IMR-90 (cell line): Measurements from ENCODE around the gene C5AR1. TPM values are rescaled to one million over a fixed set of nuclear protein-coding genes. Genes with fewer than 3 reads are reported as not detected.

Experiments used
- ATAC-seq: fragments of 200-7000 bp; cut with Tn5 transposase; 2 replicates; pipeline ENCODE4 v1.9.1; 2020; ENCODE audit warnings: low read depth, mild to moderate bottlenecking, moderate library complexity
- BruUV-seq: library from RNA; stranded (reverse); fragments of 400-500 nt; replicated peaks from 2 replicates; lab custom pipeline; 2021; lab: Mats Ljungman, UMichigan
- CTCF ChIA-PET: fragments of 300-600 bp; formaldehyde crosslinking; extraction: SDS; loops from one replicate; lab custom pipeline; 2021; ENCODE audit warnings: antibody characterized with exemption; lab: Yijun Ruan, JAX
- POLR2A ChIA-PET: fragments of 300-600 bp; sonication (Branson Sonifier 250); formaldehyde crosslinking; loops from one replicate; lab custom pipeline; 2022; ENCODE audit warnings: antibody characterized with exemption; ENCODE audit not compliant: unreplicated experiment; lab: Charles Lee
- DNase-seq: peaks from one replicate; pipeline ENCODE4 v3.0.0; 2013
- H2AFZ ChIP-seq: replicated peaks from 2 replicates; pipeline ENCODE3; 2013; ENCODE audit warnings: low read length, mild to moderate bottlenecking; ENCODE audit not compliant: poor library complexity
- H2AK5ac ChIP-seq: 2 replicates; pipeline ENCODE4 v1.6.1; 2013; ENCODE audit warnings: low read depth, low read length, inconsistent platforms
- H2AK9ac ChIP-seq: replicated peaks from 2 replicates; pipeline ENCODE3; 2013; ENCODE audit warnings: mild to moderate bottlenecking, low read depth, low read length, moderate library complexity; ENCODE audit not compliant: poor library complexity
- H2BK120ac ChIP-seq: 2 replicates; pipeline ENCODE4 v1.6.1; 2013; ENCODE audit warnings: low read depth, low read length, inconsistent platforms
- H2BK15ac ChIP-seq: 3 replicates; pipeline ENCODE4 v1.6.1; 2013; ENCODE audit warnings: low read depth, low read length, inconsistent platforms
- H2BK20ac ChIP-seq: 2 replicates; pipeline ENCODE4 v1.6.1; 2013; ENCODE audit warnings: low read depth, mild to moderate bottlenecking, inconsistent platforms, low read length, moderate library complexity
- H2BK5ac ChIP-seq: 2 replicates; pipeline ENCODE4 v1.6.1; 2013; ENCODE audit warnings: mild to moderate bottlenecking, low read depth, low read length, inconsistent platforms; ENCODE audit not compliant: poor library complexity, severe bottlenecking
- H3K14ac ChIP-seq: replicated peaks from 2 replicates; pipeline ENCODE4 v1.6.1; 2013; ENCODE audit warnings: low read depth, low read length, inconsistent platforms
- H3K18ac ChIP-seq: 2 replicates; pipeline ENCODE4 v1.6.1; 2013; ENCODE audit warnings: low read depth, low read length, control low read depth
- H3K23ac ChIP-seq: 2 replicates; pipeline ENCODE4 v1.6.1; 2013; ENCODE audit warnings: low read depth, low read length, inconsistent platforms
- H3K27ac ChIP-seq: 2 replicates; pipeline ENCODE4 v1.5.1; 2013; ENCODE audit warnings: mild to moderate bottlenecking, control low read depth, low read length; ENCODE audit not compliant: insufficient read depth
- H3K27me3 ChIP-seq: 2 replicates; pipeline ENCODE4 v1.6.1; 2013; ENCODE audit warnings: low read length; ENCODE audit not compliant: control insufficient read depth, insufficient read depth
- H3K36me3 ChIP-seq: 2 replicates; pipeline ENCODE4 v1.6.1; 2013; ENCODE audit warnings: low read length, mixed read lengths; ENCODE audit not compliant: control insufficient read depth, insufficient read depth
- H3K4ac ChIP-seq: 2 replicates; pipeline ENCODE4 v1.6.1; 2013; ENCODE audit warnings: low read depth, low read length, inconsistent platforms
- H3K4me1 ChIP-seq: 2 replicates; pipeline ENCODE4 v1.6.1; 2013; ENCODE audit warnings: low read length, mixed read lengths; ENCODE audit not compliant: control insufficient read depth, insufficient read depth
- H3K4me2 ChIP-seq: 2 replicates; pipeline ENCODE4 v1.6.1; 2013; ENCODE audit warnings: low read depth, mild to moderate bottlenecking, control low read depth, low read length, moderate library complexity
- H3K4me3 ChIP-seq: 2 replicates; pipeline ENCODE4 v1.5.1; 2013; ENCODE audit warnings: low read depth, mild to moderate bottlenecking, control low read depth, low read length, moderate library complexity; ENCODE audit not compliant: insufficient read depth
- H3K56ac ChIP-seq: 2 replicates; pipeline ENCODE4 v1.6.1; 2013; ENCODE audit warnings: low read length, inconsistent platforms; ENCODE audit not compliant: insufficient read depth; ENCODE audit errors: extremely low read depth
- H3K79me1 ChIP-seq, 2 experiments: 2 replicates each; pipeline ENCODE4 v1.6.1; 2013; ENCODE audit warnings: low read length in 2 of 2, inconsistent platforms in 1 of 2, low read depth in 1 of 2
- H3K9ac ChIP-seq: 2 replicates; pipeline ENCODE4 v1.6.1; 2013; ENCODE audit warnings: low read depth, low read length, control low read depth
- H3K9me1 ChIP-seq: 2 replicates; pipeline ENCODE4 v1.6.1; 2013; ENCODE audit warnings: low read length, inconsistent platforms; ENCODE audit not compliant: insufficient read depth
- H3K9me3 ChIP-seq: 2 replicates; pipeline ENCODE4 v1.6.1; 2013; ENCODE audit warnings: low read length; ENCODE audit not compliant: control insufficient read depth, insufficient read depth
- H4K20me1 ChIP-seq: 2 replicates; pipeline ENCODE4 v1.6.1; 2013; ENCODE audit warnings: low read length, inconsistent platforms; ENCODE audit not compliant: insufficient read depth
- H4K5ac ChIP-seq: 2 replicates; pipeline ENCODE4 v1.6.1; 2013; ENCODE audit warnings: mild to moderate bottlenecking, low read depth, low read length, control low read depth
- H4K8ac ChIP-seq, 2 experiments: 2 replicates each; pipeline ENCODE4 v1.6.1; 2013; ENCODE audit warnings: low read depth in 2 of 2, low read length in 2 of 2, control low read depth in 1 of 2, inconsistent platforms in 1 of 2
- H4K91ac ChIP-seq: 2 replicates; pipeline ENCODE4 v1.6.1; 2013; ENCODE audit warnings: low read depth, low read length, inconsistent platforms; ENCODE audit not compliant: insufficient read depth
- BHLHE40 ChIP-seq: fragments of 150-350 bp; IDR thresholded peaks from 2 replicates; pipeline ENCODE4 v1.6.1; 2016; ENCODE audit warnings: mild to moderate bottlenecking, low read depth, low read length
- CEBPB ChIP-seq: IDR thresholded peaks from 2 replicates; pipeline ENCODE4 v1.6.1; 2012; ENCODE audit warnings: low read depth, low read length, improper control_type of control experiment
- CHD1 ChIP-seq: IDR thresholded peaks from 2 replicates; pipeline ENCODE4 v1.6.1; 2012; ENCODE audit warnings: low read depth, low read length, improper control_type of control experiment
- FOS ChIP-seq: fragments of 150-350 bp; IDR thresholded peaks from 2 replicates; pipeline ENCODE4 v1.6.1; 2016; ENCODE audit warnings: low read depth, low read length
- MAFK ChIP-seq: IDR thresholded peaks from 2 replicates; pipeline ENCODE4 v1.6.1; 2012; ENCODE audit warnings: low read depth, low read length, improper control_type of control experiment
- MAZ ChIP-seq: IDR thresholded peaks from 2 replicates; pipeline ENCODE4 v1.6.1; 2012; ENCODE audit warnings: low read depth, mild to moderate bottlenecking, low read length, improper control_type of control experiment, moderate library complexity, borderline replicate concordance
- MXI1 ChIP-seq: IDR thresholded peaks from 2 replicates; pipeline ENCODE4 v1.6.1; 2012; ENCODE audit warnings: low read depth, mild to moderate bottlenecking, low read length, moderate library complexity, borderline replicate concordance
- NFE2L2 ChIP-seq: fragments of 150-350 bp; IDR thresholded peaks from 2 replicates; pipeline ENCODE4 v1.6.1; 2016; ENCODE audit warnings: low read depth, mild to moderate bottlenecking, low read length
- POLR2A ChIP-seq: IDR thresholded peaks from 2 replicates; pipeline ENCODE4 v1.6.1; 2012; ENCODE audit warnings: mild to moderate bottlenecking, low read depth, low read length
- RAD21 ChIP-seq: IDR thresholded peaks from 2 replicates; pipeline ENCODE4 v1.6.1; 2012; ENCODE audit warnings: low read length, improper control_type of control experiment
- RCOR1 ChIP-seq: IDR thresholded peaks from 2 replicates; pipeline ENCODE4 v1.6.1; 2012; ENCODE audit warnings: mild to moderate bottlenecking, low read length, improper control_type of control experiment; ENCODE audit not compliant: insufficient replicate concordance
- RFX5 ChIP-seq: IDR thresholded peaks from 2 replicates; pipeline ENCODE4 v1.8.0; 2012; ENCODE audit warnings: low read depth, mild to moderate bottlenecking, low read length, moderate library complexity
- SMC3 ChIP-seq: fragments of 150-350 bp; IDR thresholded peaks from 2 replicates; pipeline ENCODE4 v1.6.1; 2016; ENCODE audit warnings: low read depth, mild to moderate bottlenecking, antibody characterized with exemption, low read length, moderate library complexity
- WGBS, 2 experiments: methylation state at CpG; one replicate each; pipeline versions ENCODE4 v1.1.5 to v1.1.7; 2013; ENCODE audit warnings: missing lambda C conversion rate in 2 of 2; ENCODE audit not compliant: insufficient read length in 1 of 2; ENCODE audit errors: extremely low coverage in 2 of 2; 5-methylcytosine and 5-hydroxymethylcytosine counted together
- dilution Hi-C: fragments of 300-500 bp; cut with HindIII; formaldehyde crosslinking; loops from one replicate; pipeline ENCODE4 v1.14.3; 2018; ENCODE audit warnings: low sequenced_read_pairs; ENCODE audit not compliant: unreplicated experiment
- in situ Hi-C: fragments of 300-500 bp; cut with MboI; formaldehyde crosslinking; loops from 3 replicates; pipeline ENCODE4 v1.14.3; 2019; ENCODE audit warnings: low sequenced_read_pairs, inconsistent platforms, mixed read lengths
- intact Hi-C: fragments of 100-400 bp; cut with micrococcal nuclease; formaldehyde crosslinking; loops from 2 replicates; pipeline ENCODE4 v1.10.0; 2022
- polyA plus RNA-seq, 3 experiments: library from polyadenylated mRNA; depleted of rRNA; stranded (reverse); fragments of >200 nt; gene quantifications; 2 replicates each; pipeline ENCODE4 v1.2.3, GENCODE V29; 2012; ENCODE audit warnings: low replicate concordance in 1 of 3
- total RNA-seq: library from RNA; depleted of rRNA; stranded (reverse); fragments of >200 nt; gene quantifications from 2 replicates; pipeline ENCODE4 v1.2.3, GENCODE V29; 2012
- TF ChIP-seq, protein P1 (sequence below): fragments of 150-350 bp; IDR thresholded peaks from 2 replicates; pipeline ENCODE4 v1.6.1; 2017; ENCODE audit warnings: mild to moderate bottlenecking, antibody characterized with exemption, low read length, low read depth
- TF ChIP-seq, protein P2 (sequence below): conservative IDR thresholded peaks from 2 replicates; pipeline ENCODE4 v1.5.1; 2012; ENCODE audit warnings: mild to moderate bottlenecking, low read depth, low read length, improper control_type of control experiment
- TF ChIP-seq, protein P3 (sequence below): fragments of 150-350 bp; IDR thresholded peaks from 2 replicates; pipeline ENCODE4 v1.6.1; 2016; ENCODE audit warnings: low read depth, mild to moderate bottlenecking, low read length, moderate library complexity, borderline replicate concordance

C5AR1 gene
- total and polyA plus RNA-seq, 2 of the 4 experiments (the other 2 are of a cell fraction): under 0.01 to 1.0 TPM

DNA sequence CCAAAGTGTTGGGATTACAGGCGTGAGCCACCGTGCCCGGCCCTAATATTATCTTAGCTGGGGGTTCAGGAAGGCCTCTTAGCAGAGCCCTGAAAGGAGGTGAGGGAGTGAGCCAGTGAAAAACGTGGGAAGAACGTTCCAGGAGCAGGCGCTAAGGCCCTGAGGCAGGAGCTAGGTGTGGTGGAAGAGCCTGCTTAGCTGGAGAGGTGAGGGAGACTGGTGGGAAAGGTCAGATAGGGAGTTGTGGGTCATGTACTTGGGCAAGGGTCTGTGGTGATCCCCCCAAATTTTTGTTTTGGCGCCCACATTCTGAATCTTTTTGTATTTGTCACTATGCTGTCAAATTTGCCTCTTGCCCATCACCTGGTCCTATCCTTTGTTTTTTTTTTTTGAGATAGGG, 40.1 kb upstream of the C5AR1 start:
- BruUV-seq: no TSS peak
- Histone ChIP-seq H3K9me3 (no peaks in the 10 kb centered on the region), H3K23ac (no peak overlapping the region), H3K18ac (no peak overlapping the region), H3K4me3 (no peak overlapping the region), H3K4me1 (peaks cover 2% of the 10 kb centered on the region; the same call in 1 of the 2 replicates), H3K14ac (no peak overlapping the region), H2BK120ac (no peak overlapping the region), H2AK9ac (no peak overlapping the region), H3K27me3 (no peaks in the 10 kb centered on the region), H3K9me1 (peaks cover 5% of the 10 kb centered on the region), H2BK15ac (no peak overlapping the region), H4K5ac (no peak overlapping the region), H2BK5ac (no peak overlapping the region), H4K8ac (no peak overlapping the region), H3K79me1 (peaks cover 3 to 34% of the 10 kb centered on the region in 2 experiments; a peak in 3 of 4 replicates), H2AK5ac (no peak overlapping the region), H3K4ac (no peak overlapping the region), H3K56ac (no peak overlapping the region), H3K9ac (no peak overlapping the region), H3K4me2 (no peak overlapping the region), H3K27ac (no peak overlapping the region), H2BK20ac (no peak overlapping the region), H2AFZ (no peak overlapping the region), H3K36me3 (peaks cover 42% of the 10 kb centered on the region), H4K20me1 (peaks cover 9% of the 10 kb centered on the region), H4K91ac (no peak overlapping the region)
- dilution Hi-C loops: no loop called here
- TF ChIP-seq RAD21: no peak
- no peak for TF ChIP-seq SMC3
- TF ChIP-seq FOS: no peak
- TF ChIP-seq, protein P1, sequence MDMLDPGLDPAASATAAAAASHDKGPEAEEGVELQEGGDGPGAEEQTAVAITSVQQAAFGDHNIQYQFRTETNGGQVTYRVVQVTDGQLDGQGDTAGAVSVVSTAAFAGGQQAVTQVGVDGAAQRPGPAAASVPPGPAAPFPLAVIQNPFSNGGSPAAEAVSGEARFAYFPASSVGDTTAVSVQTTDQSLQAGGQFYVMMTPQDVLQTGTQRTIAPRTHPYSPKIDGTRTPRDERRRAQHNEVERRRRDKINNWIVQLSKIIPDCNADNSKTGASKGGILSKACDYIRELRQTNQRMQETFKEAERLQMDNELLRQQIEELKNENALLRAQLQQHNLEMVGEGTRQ: no peak
- no peak for TF ChIP-seq MAZ
- no peak for TF ChIP-seq MAFK
- TF ChIP-seq MXI1: no peak
- no peak for TF ChIP-seq CHD1
- no peak for TF ChIP-seq POLR2A
- TF ChIP-seq, protein P2, sequence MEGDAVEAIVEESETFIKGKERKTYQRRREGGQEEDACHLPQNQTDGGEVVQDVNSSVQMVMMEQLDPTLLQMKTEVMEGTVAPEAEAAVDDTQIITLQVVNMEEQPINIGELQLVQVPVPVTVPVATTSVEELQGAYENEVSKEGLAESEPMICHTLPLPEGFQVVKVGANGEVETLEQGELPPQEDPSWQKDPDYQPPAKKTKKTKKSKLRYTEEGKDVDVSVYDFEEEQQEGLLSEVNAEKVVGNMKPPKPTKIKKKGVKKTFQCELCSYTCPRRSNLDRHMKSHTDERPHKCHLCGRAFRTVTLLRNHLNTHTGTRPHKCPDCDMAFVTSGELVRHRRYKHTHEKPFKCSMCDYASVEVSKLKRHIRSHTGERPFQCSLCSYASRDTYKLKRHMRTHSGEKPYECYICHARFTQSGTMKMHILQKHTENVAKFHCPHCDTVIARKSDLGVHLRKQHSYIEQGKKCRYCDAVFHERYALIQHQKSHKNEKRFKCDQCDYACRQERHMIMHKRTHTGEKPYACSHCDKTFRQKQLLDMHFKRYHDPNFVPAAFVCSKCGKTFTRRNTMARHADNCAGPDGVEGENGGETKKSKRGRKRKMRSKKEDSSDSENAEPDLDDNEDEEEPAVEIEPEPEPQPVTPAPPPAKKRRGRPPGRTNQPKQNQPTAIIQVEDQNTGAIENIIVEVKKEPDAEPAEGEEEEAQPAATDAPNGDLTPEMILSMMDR: no peak
- no peak for TF ChIP-seq BHLHE40
- no peak for TF ChIP-seq RFX5
- TF ChIP-seq RCOR1: no peak
- TF ChIP-seq NFE2L2: no peak
- TF ChIP-seq, protein P3, sequence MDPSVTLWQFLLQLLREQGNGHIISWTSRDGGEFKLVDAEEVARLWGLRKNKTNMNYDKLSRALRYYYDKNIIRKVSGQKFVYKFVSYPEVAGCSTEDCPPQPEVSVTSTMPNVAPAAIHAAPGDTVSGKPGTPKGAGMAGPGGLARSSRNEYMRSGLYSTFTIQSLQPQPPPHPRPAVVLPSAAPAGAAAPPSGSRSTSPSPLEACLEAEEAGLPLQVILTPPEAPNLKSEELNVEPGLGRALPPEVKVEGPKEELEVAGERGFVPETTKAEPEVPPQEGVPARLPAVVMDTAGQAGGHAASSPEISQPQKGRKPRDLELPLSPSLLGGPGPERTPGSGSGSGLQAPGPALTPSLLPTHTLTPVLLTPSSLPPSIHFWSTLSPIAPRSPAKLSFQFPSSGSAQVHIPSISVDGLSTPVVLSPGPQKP: no peak
- TF ChIP-seq CEBPB: no peak
- ChIA-PET POLR2A (no interaction called here), CTCF (interaction anchor here (1.0 kb wide), 1 partner anchor 25 kb away, joined by 3 read pairs; no protein-coding TSS in a partner anchor)
- no peak for DNase-seq
- no peak for ATAC-seq
- in situ Hi-C loops: no loop called here
- intact Hi-C loops: no loop called here
- WGBS, 2 experiments: 95% methylated on average over 7 of the region's 7 CpGs; no CpG with 5 or more reads in 1 of the 2 experiments
